MM.1S (cell line): Measurements from ENCODE around the gene HAGHL.
A peak's percentile ranks its signal among the peaks of the same experiment; 100 is the strongest.
"Not testable (repeated sequence)": the region's sequence is repeated elsewhere in the genome, so short reads cannot be mapped to it uniquely, and the experiment has no call there.

Experiments
- DNase-seq: peaks from one replicate; pipeline ENCODE4 v3.0.0-alpha.2; 2015
- H2AFZ ChIP-seq: fragments of 300-600 bp; sonication (generic); 2 replicates; pipeline ENCODE4 v1.6.0; 2016; ENCODE audit warnings: antibody characterized with exemption, low read length
- H3F3A ChIP-seq: fragments of 300-600 bp; sonication (generic); 2 replicates; pipeline ENCODE4 v1.6.1; 2016; ENCODE audit warnings: mild to moderate bottlenecking, antibody characterized with exemption, low read length, moderate library complexity, mixed read lengths; ENCODE audit not compliant: insufficient read depth
- H3K27ac ChIP-seq: fragments of 300-600 bp; sonication (generic); 2 replicates; pipeline ENCODE4 v1.5.1; 2016; ENCODE audit warnings: mild to moderate bottlenecking, low read length
- H3K27me3 ChIP-seq: fragments of 300-600 bp; sonication (generic); replicated peaks from 2 replicates; pipeline ENCODE4 v1.6.0; 2016; ENCODE audit warnings: low read length; ENCODE audit not compliant: insufficient read depth
- H3K36me3 ChIP-seq: fragments of 300-600 bp; sonication (generic); replicated peaks from 2 replicates; pipeline ENCODE4 v1.6.1; 2016; ENCODE audit warnings: mild to moderate bottlenecking, low read length, mixed read lengths; ENCODE audit not compliant: insufficient read depth
- H3K4me1 ChIP-seq: fragments of 300-600 bp; sonication (generic); 2 replicates; pipeline ENCODE4 v1.6.1; 2016; ENCODE audit warnings: low read length, mixed read lengths
- H3K4me2 ChIP-seq: fragments of 300-600 bp; sonication (generic); 2 replicates; pipeline ENCODE4 v1.6.0; 2016; ENCODE audit warnings: low read depth, low read length
- H3K4me3 ChIP-seq: fragments of 300-600 bp; sonication (generic); 2 replicates; pipeline ENCODE4 v1.5.1; 2016; ENCODE audit warnings: low read length, mixed read lengths
- H3K79me2 ChIP-seq: fragments of 300-600 bp; sonication (generic); 2 replicates; pipeline ENCODE4 v1.6.1; 2016; ENCODE audit warnings: mixed run types, low read length, mixed read lengths
- H3K9ac ChIP-seq: fragments of 300-600 bp; sonication (generic); 2 replicates; pipeline ENCODE4 v1.6.1; 2016; ENCODE audit warnings: low read length, mixed read lengths
- H3K9me2 ChIP-seq: fragments of 300-600 bp; sonication (generic); replicated peaks from 2 replicates; pipeline ENCODE4 v1.6.1; 2016; ENCODE audit warnings: mild to moderate bottlenecking, low read length, mixed read lengths; ENCODE audit not compliant: insufficient read depth
- H3K9me3 ChIP-seq: fragments of 300-600 bp; sonication (generic); replicated peaks from 2 replicates; pipeline ENCODE4 v1.6.1; 2016; ENCODE audit warnings: mild to moderate bottlenecking, low read length, mixed read lengths; ENCODE audit not compliant: insufficient read depth
- H4K20me1 ChIP-seq: fragments of 300-600 bp; sonication (generic); 2 replicates; pipeline ENCODE4 v1.6.1; 2016; ENCODE audit warnings: mild to moderate bottlenecking, low read length, moderate library complexity, mixed read lengths; ENCODE audit not compliant: insufficient read depth
- CTCF ChIP-seq: fragments of 300-600 bp; sonication (generic); IDR thresholded peaks from 2 replicates; pipeline ENCODE4 v1.5.1; 2016; ENCODE audit warnings: antibody characterized with exemption, low read length, mixed read lengths
- EZH2 ChIP-seq: fragments of 300-600 bp; sonication (generic); optimal IDR thresholded peaks from 2 replicates; pipeline ENCODE3; 2017; ENCODE audit warnings: low read depth, mild to moderate bottlenecking, antibody characterized with exemption, low read length, mixed read lengths
- EZH2phosphoT487 ChIP-seq: fragments of 300-600 bp; sonication (generic); IDR thresholded peaks from 2 replicates; pipeline ENCODE4 v1.6.1; 2018; ENCODE audit warnings: antibody characterized with exemption, low read length

HAGHL gene

DNA sequence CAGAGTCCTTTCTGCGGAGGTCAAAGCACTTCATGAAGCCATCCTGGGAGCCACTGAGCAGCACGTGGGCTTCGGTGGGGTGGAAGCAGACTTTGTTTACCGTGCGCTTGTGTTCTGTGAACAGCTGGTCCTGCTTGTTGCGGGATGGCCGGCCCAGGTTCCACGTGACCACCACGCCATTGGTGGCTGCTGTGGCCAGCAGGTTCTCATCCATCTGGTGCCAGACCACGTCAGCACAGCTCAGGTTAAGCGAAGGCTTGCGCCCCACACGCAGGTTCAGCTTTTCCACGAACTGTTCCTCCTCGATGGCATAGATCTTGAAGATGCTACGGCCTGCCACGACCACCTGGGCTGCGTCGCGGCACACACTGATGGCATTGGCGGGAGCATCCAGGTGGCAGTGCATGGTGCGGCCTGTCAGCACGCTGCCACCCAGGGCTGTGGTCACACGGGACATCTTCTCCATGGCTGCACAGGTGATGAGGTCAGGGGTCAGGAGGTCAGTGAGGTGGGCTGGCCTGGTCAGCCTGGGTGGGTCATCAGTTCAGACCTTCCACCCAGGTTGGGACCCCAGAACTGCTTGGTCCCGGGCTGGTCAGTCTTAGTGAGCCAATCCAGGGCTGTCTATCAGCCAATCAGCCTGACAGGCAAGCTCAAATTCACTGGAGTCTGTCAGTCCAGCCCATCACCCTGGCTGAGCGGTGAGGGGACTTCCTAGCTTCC is 37.6 kb upstream of the HAGHL start:
- no peak for TF ChIP-seq EZH2
- no peak for TF ChIP-seq EZH2phosphoT487
- TF ChIP-seq CTCF: no peak
- peaks cover 5% of the 10 kb centered on the region for H3K4me1 ChIP-seq
- H3K27ac ChIP-seq: peak overlapping the region; percentile 22; the same call in 1 of the 2 replicates
- H3F3A ChIP-seq: no peaks in the 10 kb centered on the region
- peaks cover 14% of the 10 kb centered on the region for H3K79me2 ChIP-seq
- H3K9me3 ChIP-seq: no peaks in the 10 kb centered on the region
- H4K20me1 ChIP-seq: no peaks in the 10 kb centered on the region
- H3K4me2 ChIP-seq: peak overlapping the region; percentile 96
- H3K36me3 ChIP-seq: no peaks in the 10 kb centered on the region
- H3K4me3 ChIP-seq: peak overlapping the region; percentile 95
- peaks cover 32% of the 10 kb centered on the region for H3K27me3 ChIP-seq
- no peak for DNase-seq
- H3K9me2 ChIP-seq: no peaks in the 10 kb centered on the region
- H2AFZ ChIP-seq: peak overlapping the region; percentile 70
- H3K9ac ChIP-seq: peak overlapping the region; percentile 88

DNA sequence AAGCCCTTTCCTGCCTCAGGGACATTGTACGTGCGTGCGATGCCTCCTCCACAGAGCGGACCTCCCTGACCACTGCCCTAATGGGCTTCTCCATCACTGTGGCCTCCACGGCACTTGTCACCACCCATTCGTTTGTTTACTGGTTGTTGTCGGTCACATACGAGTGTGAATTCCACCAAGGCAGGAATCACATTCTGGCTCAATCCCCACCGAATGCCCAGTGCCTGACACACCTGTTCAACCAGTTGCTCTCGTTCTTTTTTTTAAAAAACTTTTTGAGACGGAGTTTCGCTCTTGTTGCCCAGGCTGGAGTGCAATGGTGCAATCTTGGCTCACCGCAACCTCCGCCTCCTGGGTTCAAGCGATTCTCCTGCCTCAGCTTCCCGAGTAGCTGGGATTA is 35.7 kb upstream of the HAGHL start:
- H3K27me3 ChIP-seq: peaks cover 48% of the 10 kb centered on the region
- not testable (repeated sequence) for H3K36me3 ChIP-seq, H3F3A ChIP-seq

GRCh38 chr16:692356-693108 is 34.4 kb upstream of the HAGHL start:
- Histone ChIP-seq H3K36me3 (no peaks in the 10 kb centered on the region), H3K27me3 (peaks cover 54% of the 10 kb centered on the region), H2AFZ (no peak overlapping the region), H3K27ac (no peak overlapping the region), H3K79me2 (peaks cover 14% of the 10 kb centered on the region), H3K4me2 (no peak overlapping the region), H3K9ac (no peak overlapping the region), H4K20me1 (no peaks in the 10 kb centered on the region), H3K4me3 (no peak overlapping the region), H3K9me3 (no peaks in the 10 kb centered on the region), H3K4me1 (peaks cover 5% of the 10 kb centered on the region), H3K9me2 (no peaks in the 10 kb centered on the region), H3F3A (no peaks in the 10 kb centered on the region)
- TF ChIP-seq EZH2 (no peak), EZH2phosphoT487 (no peak), CTCF (no peak)
- DNase-seq: no peak

More for the DNA sequence above, 35.7 kb upstream of the HAGHL start:
- not testable (repeated sequence) for H3K4me2 ChIP-seq, H3K27ac ChIP-seq, H3K9ac ChIP-seq, H3K4me3 ChIP-seq, H3K9me3 ChIP-seq, DNase-seq, H3K4me1 ChIP-seq, H2AFZ ChIP-seq, H3K9me2 ChIP-seq, H4K20me1 ChIP-seq
- H3K79me2 ChIP-seq: peaks cover 14% of the 10 kb centered on the region

DNA sequence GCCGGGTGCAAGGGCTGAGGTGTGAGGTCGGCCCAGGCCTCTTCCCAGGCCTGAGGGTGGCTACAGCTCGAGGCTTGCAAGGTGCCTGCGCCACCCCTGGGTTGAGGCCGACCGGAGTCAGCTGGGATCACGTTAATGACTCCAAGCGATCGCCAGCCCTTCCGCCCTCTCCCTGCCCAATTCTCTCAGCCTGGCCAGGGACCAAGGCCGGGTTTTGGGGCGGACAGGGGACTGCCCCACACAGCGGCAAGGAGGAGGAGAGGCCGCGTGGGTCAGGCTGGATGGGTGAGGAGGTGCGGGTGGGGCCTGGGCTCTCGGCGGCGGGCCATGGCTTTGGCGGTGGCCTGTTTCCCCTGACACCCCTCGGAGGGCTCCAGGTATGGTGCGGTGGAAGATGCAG is 33.5 kb upstream of the HAGHL start:
- Histone ChIP-seq H3K9me2 (no peaks in the 10 kb centered on the region), H3K36me3 (no peaks in the 10 kb centered on the region), H3F3A (no peaks in the 10 kb centered on the region), H3K27me3 (peaks cover 62% of the 10 kb centered on the region), H4K20me1 (no peaks in the 10 kb centered on the region), H3K79me2 (peaks cover 14% of the 10 kb centered on the region), H3K4me2 (no peak overlapping the region), H3K4me3 (no peak overlapping the region), H3K9me3 (no peaks in the 10 kb centered on the region), H3K9ac (no peak overlapping the region), H2AFZ (no peak overlapping the region), H3K4me1 (peaks cover 5% of the 10 kb centered on the region), H3K27ac (no peak overlapping the region)
- DNase-seq: no peak
- no peak for TF ChIP-seq EZH2
- no peak for TF ChIP-seq EZH2phosphoT487
- TF ChIP-seq CTCF: no peak
